Lower leg skin (tissue), 3 donors: Measurements from ENCODE around the gene REG1B.

ENCODE experiments used
- POLR2A ChIP-seq, 2 donors: fragments of 450-650 bp; IDR thresholded peaks; one replicate each; pipeline ENCODE4 v1.6.1; 2016 to 2017; ENCODE audit warnings: antibody characterized with exemption in 2 of 2, mild to moderate bottlenecking in 1 of 2, moderate library complexity in 1 of 2
- TF ChIP-seq, protein P1 (sequence below), 3 donors: fragments of 450-650 bp; IDR thresholded peaks; one replicate each; pipeline ENCODE4 v1.5.1; 2016; ENCODE audit warnings: antibody characterized with exemption in 3 of 3, mild to moderate bottlenecking in 3 of 3, moderate library complexity in 2 of 3

DNA sequence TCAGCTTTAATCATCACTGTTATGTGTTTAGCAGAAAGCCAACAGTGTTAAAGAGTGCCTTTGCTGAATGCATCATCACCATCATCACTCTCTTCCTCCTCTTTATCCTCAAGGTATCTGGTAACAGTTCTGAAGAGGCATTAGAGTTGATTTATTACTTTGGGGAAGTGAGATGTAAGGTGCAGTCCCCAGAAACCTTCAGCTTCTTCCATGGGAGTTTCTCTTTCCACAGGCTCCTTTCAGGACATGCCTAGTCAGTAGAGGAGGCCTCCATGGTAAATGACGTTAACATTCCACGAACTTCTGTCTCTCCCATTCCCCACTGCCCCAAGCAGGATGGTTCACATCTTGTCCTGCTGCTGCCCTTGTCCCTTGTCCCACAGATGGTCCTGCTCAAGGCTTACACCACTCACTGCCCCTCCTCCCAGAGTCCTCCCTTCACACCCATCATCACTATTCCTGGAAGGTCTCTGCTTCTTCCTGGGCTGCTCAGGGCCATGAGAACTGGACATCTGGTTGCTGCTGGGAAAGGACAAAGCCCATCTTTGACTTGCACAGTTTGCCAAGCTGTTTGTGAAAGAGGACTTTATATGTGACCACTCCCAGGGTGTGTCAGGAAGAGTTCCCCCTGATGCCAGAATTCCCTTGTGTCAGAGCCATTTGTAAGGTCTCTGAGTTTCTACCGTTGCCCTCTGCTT, 27.2 kb upstream of the REG1B start:
- TF ChIP-seq, protein P1, sequence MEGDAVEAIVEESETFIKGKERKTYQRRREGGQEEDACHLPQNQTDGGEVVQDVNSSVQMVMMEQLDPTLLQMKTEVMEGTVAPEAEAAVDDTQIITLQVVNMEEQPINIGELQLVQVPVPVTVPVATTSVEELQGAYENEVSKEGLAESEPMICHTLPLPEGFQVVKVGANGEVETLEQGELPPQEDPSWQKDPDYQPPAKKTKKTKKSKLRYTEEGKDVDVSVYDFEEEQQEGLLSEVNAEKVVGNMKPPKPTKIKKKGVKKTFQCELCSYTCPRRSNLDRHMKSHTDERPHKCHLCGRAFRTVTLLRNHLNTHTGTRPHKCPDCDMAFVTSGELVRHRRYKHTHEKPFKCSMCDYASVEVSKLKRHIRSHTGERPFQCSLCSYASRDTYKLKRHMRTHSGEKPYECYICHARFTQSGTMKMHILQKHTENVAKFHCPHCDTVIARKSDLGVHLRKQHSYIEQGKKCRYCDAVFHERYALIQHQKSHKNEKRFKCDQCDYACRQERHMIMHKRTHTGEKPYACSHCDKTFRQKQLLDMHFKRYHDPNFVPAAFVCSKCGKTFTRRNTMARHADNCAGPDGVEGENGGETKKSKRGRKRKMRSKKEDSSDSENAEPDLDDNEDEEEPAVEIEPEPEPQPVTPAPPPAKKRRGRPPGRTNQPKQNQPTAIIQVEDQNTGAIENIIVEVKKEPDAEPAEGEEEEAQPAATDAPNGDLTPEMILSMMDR (IDR thresholded peaks at IDR 0.05) = no peak
- TF ChIP-seq POLR2A (IDR thresholded peaks at IDR 0.05) = no peak
